GM12891 (cell line): Measurements from ENCODE around the gene MYO7B.
A peak's percentile ranks its signal among the peaks of the same experiment; 100 is the strongest.

Experiments used
- DNase-seq: peaks from one replicate; pipeline ENCODE4 v3.0.0; 2011; ENCODE audit warnings: low spot score; ENCODE audit not compliant: insufficient read length
- FAIRE-seq: peaks from 2 replicates; lab custom pipeline; 2011; peaks lifted over from hg19 to GRCh38; lab: Jason Lieb, UNC
- PAX5 ChIP-seq: IDR thresholded peaks from 2 replicates; pipeline ENCODE4 v1.6.1; 2011; ENCODE audit warnings: low read length, moderate library complexity, mild to moderate bottlenecking; ENCODE audit not compliant: insufficient read depth, severe bottlenecking
- POLR2A ChIP-seq: IDR thresholded peaks from 2 replicates; pipeline ENCODE4 v1.6.1; 2011; ENCODE audit warnings: low read depth, low read length, control low read depth
- POLR2AphosphoS5 ChIP-seq: IDR thresholded peaks from 2 replicates; pipeline ENCODE4 v1.6.1; 2011; ENCODE audit warnings: low read depth, low read length, control low read depth
- POU2F2 ChIP-seq: IDR thresholded peaks from 2 replicates; pipeline ENCODE4 v1.6.1; 2011; ENCODE audit warnings: low read depth, mild to moderate bottlenecking, control low read depth, low read length, moderate library complexity
- SPI1 ChIP-seq: IDR thresholded peaks from 2 replicates; pipeline ENCODE4 v1.6.1; 2011; ENCODE audit warnings: low read depth, low read length, control low read depth
- TAF1 ChIP-seq: IDR thresholded peaks from 2 replicates; pipeline ENCODE4 v1.6.1; 2011; ENCODE audit warnings: low read depth, low read length, control low read depth

The MYO7B gene

GRCh38 chr2:127650041-127650784, 114.7 kb downstream of the MYO7B start:
- FAIRE-seq, result no peak
- DNase-seq, result no peak
- TF ChIP-seq PAX5 (no peak), POLR2AphosphoS5 (no peak), SPI1 (no peak), POU2F2 (no peak), TAF1 (no peak), POLR2A (no peak)

DNA sequence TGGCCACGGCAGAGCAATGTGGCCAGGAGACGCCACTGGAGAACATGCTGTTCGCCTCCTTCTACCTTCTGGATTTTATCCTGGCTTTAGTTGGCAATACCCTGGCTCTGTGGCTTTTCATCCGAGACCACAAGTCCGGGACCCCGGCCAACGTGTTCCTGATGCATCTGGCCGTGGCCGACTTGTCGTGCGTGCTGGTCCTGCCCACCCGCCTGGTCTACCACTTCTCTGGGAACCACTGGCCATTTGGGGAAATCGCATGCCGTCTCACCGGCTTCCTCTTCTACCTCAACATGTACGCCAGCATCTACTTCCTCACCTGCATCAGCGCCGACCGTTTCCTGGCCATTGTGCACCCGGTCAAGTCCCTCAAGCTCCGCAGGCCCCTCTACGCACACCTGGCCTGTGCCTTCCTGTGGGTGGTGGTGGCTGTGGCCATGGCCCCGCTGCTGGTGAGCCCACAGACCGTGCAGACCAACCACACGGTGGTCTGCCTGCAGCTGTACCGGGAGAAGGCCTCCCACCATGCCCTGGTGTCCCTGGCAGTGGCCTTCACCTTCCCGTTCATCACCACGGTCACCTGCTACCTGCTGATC, 115.4 kb downstream of the MYO7B start:
- FAIRE-seq (no peak), DNase-seq (no peak)
- TF ChIP-seq POLR2A, result no peak
- no peak for TF ChIP-seq POLR2AphosphoS5
- no peak for TF ChIP-seq TAF1
- TF ChIP-seq SPI1, result no peak
- no peak for TF ChIP-seq PAX5
- no peak for TF ChIP-seq POU2F2

- TF ChIP-seq POLR2AphosphoS5, result no peak
- TF ChIP-seq POLR2A, result no peak
- TF ChIP-seq PAX5, result no peak
- no peak for DNase-seq
- FAIRE-seq, result no peak
Measured at GRCh38 chr2:127651381-127651809, 115.9 kb downstream of the MYO7B start.

GRCh38 chr2:127651971-127652550, 116.6 kb downstream of the MYO7B start:
- FAIRE-seq, result peak; percentile 13
- no peak for TF ChIP-seq PAX5
- TF ChIP-seq POU2F2, result no peak
- no peak for DNase-seq

DNA sequence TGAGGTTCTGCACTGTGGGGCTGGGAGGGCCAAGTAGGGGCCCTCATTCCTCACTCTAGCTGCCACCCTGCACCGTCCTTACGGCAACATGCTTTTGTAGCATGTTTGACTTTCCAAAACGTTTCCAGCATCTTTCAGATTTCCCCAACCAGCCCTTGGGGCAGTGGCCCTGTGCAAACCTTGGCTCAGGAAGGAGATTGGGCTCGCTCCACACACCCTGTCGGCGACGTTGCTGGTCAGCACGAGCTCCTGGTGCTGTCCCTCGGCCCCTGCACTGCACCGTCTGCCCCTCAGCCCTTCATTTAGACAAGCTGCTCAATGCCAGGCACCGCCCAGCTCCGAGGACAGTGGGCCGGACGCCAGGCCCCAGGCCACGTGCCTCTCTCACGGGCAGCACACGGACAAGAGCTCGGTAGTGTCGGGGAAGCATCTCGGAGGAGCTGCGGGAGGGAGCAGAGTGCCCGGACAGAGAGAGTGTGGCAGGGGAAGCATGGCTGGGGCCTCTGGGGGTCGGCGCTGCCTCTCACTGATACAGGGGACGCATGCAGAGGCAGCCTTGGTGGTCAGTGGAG, 117.4 kb downstream of the MYO7B start:
- DNase-seq, result no peak
- no peak for FAIRE-seq
- TF ChIP-seq TAF1, result no peak
- TF ChIP-seq PAX5, result no peak
- TF ChIP-seq POLR2A, result no peak
- no peak for TF ChIP-seq SPI1
- no peak for TF ChIP-seq POU2F2
- TF ChIP-seq POLR2AphosphoS5, result no peak

DNA sequence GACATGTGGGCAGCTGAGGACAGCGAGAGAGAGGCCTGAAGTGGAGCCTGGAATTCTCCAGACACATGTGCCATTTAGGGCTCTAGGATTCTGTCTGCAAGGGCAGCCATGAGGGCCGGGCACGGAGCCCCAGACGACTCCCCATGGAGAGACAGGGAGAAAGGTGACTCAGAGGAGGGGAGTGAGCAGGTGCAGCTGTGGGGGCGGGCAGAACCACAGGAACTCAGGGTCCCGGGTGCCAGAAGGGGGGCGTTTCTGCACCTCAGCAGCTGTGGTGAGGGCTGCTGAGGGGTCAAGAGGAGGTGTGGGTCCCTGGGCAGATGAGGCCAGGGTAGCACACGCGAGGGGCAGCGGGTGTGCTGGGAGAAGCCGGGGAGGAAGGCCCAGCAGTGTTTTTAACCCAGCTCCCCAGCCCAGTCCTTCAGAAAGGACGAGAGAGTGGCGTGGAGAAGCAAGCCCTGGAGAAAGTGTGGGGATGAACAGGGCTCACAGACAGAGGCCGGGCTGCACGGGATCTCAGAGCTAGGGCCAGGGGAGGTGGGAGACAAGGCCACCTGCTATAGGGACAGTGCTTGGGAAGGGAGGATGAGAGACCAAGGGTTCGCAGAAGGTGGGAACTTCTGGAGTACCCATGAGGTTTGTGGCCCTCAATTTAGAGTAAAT, 118.1 kb downstream of the MYO7B start:
- FAIRE-seq, result no peak

DNA sequence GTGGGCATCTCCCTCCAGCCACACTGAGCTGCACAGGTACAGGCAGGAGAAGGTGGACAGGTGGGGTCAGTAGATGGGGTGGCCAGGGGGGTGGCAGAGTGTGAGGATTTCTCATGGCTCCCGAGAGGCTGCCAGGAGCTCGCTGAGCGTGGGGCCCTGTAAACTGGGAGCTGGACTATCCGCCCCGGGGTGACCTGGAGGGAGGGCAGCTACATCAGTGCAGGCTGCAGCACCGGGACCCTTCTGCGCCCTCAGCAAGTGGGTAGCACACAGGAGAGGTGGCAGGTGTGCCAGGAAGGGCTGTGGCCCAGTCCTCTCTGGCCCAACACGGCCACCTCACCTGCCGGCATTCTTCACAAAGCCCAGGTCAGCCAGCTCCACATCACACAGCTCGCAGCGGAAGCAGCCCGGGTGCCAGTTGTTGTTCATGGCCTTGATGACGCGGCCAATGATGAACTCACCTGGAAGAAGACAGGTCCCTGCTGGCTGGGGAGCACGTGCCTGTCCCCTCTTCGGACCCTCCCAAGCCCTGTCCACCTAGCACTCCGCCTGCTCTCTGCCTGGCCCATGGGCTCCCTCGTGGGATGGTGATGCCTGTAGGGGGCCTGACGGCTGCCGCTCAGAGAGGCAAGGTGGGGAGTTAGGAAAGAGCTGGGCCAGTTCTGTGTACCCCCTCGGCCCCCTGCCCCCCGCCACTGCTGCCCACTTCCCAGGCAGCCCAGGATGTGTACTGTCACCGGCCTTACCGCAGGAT, 118.8 kb downstream of the MYO7B start:
- no peak for DNase-seq
- no peak for FAIRE-seq

More for the DNA sequence above, 118.1 kb downstream of the MYO7B start:
- TF ChIP-seq POU2F2, result no peak
- no peak for TF ChIP-seq SPI1
- TF ChIP-seq TAF1, result no peak
- TF ChIP-seq POLR2AphosphoS5, result no peak
- no peak for TF ChIP-seq POLR2A
- no peak for TF ChIP-seq PAX5
- no peak for DNase-seq

GRCh38 chr2:127654838-127655175, 119.3 kb downstream of the MYO7B start:
- DNase-seq (no peak), FAIRE-seq (no peak)
- TF ChIP-seq POLR2AphosphoS5 (no peak), SPI1 (no peak), POU2F2 (no peak), POLR2A (no peak), PAX5 (no peak), TAF1 (no peak)

More for the DNA sequence above, 118.8 kb downstream of the MYO7B start:
- TF ChIP-seq TAF1, result no peak
- no peak for TF ChIP-seq POLR2A
- no peak for TF ChIP-seq SPI1
- TF ChIP-seq PAX5, result no peak
- no peak for TF ChIP-seq POU2F2
- no peak for TF ChIP-seq POLR2AphosphoS5
